Measurements from ENCODE around the gene TXNDC11.

TXNDC11 gene

GRCh38 chr16:11630046-11630767 is 112.5 kb downstream of the TXNDC11 start:
- DNase-seq (ENCODE audit: low spot score): no peak
